Body of pancreas (tissue), 4 donors: ENCODE results near the gene TMC5. TPM values are rescaled to one million over a fixed set of nuclear protein-coding genes. Genes with fewer than 3 reads are reported as not detected.

Source experiments
- ATAC-seq: fragments of 150-250 bp; one replicate; pipeline ENCODE4 v1.9.1; 2016
- DNase-seq, 4 donors: peaks; one replicate each; pipeline ENCODE4 v3.0.0-alpha.2; 2019
- H3K27ac ChIP-seq, 4 donors: fragments of 200-600 bp; sonication (generic); 1 replicate in 3 of 4; 2 replicates in 1 of 4; pipeline versions ENCODE4 v1.5.1 to v1.6.1; 2016 to 2019; ENCODE audit warnings: mild to moderate bottlenecking in 1 of 4, mixed read lengths in 1 of 4, moderate library complexity in 1 of 4
- H3K27me3 ChIP-seq, 2 donors: fragments of 200-600 bp; sonication (generic); one replicate each; pipeline ENCODE4 v1.6.0; 2016; ENCODE audit warnings: mild to moderate bottlenecking in 1 of 2
- H3K36me3 ChIP-seq, 2 donors: fragments of 200-600 bp; sonication (generic); replicated peaks in 1 of 2; 2 replicates each; pipeline ENCODE4 v1.5.1; 2016; ENCODE audit warnings: low read depth in 2 of 2; ENCODE audit not compliant: insufficient read depth in 1 of 2
- H3K4me1 ChIP-seq: fragments of 200-600 bp; sonication (generic); one replicate; pipeline ENCODE4 v1.6.0; 2016
- H3K4me3 ChIP-seq, 2 donors: fragments of 200-600 bp; sonication (generic); 1 replicate in 1 of 2; 2 replicates in 1 of 2; pipeline ENCODE4 v1.5.1; 2016 to 2019
- H3K9me3 ChIP-seq, 3 donors: fragments of 200-600 bp; sonication (generic); 1 replicate in 2 of 3; 2 replicates in 1 of 3; pipeline ENCODE4 v1.5.1; 2016
- POLR2A ChIP-seq, 3 donors: fragments of 450-650 bp; IDR thresholded peaks; one replicate each; pipeline ENCODE4 v1.6.1; 2016; ENCODE audit warnings: antibody characterized with exemption in 3 of 3, mild to moderate bottlenecking in 2 of 3
- WGBS, 2 donors: methylation state at CpG; one replicate each; pipeline ENCODE4 v1.1.5; 2017; 5-methylcytosine and 5-hydroxymethylcytosine counted together
- intact Hi-C: fragments of 100-400 bp; cut with DNase I; formaldehyde crosslinking; loops from one replicate; pipeline ENCODE4 v1.15.1; 2023
- total RNA-seq, 2 donors: library from RNA; depleted of rRNA; stranded (reverse); fragments of >200 nt; gene quantifications; one replicate each; pipeline ENCODE4 v1.1.0, GENCODE V29; 2016
- TF ChIP-seq, protein P1 (sequence below), 7 experiments: fragments of 450-650 bp in 4 of 7; fragments of 200-600 bp in 3 of 7; sonication (generic) in 3 of 7; IDR thresholded peaks; one replicate each; pipeline ENCODE4 v1.5.1; 2016 to 2019; ENCODE audit warnings: antibody characterized with exemption in 7 of 7

TMC5 gene
- total RNA-seq, 2 donors from 2014 or later: 0.66 to 2.3 TPM

DNA sequence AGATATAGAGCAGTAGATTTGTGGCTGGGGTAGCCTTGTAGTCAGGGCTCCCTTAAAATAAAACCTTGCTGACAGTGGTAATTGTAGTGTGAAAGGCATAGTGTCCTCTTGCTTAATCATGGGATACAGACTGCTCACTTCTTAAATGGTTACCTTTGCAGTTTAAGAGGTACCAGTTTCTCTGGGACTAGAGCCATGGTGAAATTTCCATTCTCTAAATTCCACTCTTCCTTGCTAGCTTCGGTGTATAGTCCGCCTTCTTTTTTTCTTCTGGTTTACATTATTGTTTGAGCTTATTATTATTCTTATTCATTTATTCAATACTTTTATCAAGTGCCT, 107.7 kb downstream of the TMC5 start:
- H3K4me3 ChIP-seq: no peak overlapping the region
- intact Hi-C loops: no loop called here
- no peaks in the 10 kb centered on the region for H3K36me3 ChIP-seq

DNA sequence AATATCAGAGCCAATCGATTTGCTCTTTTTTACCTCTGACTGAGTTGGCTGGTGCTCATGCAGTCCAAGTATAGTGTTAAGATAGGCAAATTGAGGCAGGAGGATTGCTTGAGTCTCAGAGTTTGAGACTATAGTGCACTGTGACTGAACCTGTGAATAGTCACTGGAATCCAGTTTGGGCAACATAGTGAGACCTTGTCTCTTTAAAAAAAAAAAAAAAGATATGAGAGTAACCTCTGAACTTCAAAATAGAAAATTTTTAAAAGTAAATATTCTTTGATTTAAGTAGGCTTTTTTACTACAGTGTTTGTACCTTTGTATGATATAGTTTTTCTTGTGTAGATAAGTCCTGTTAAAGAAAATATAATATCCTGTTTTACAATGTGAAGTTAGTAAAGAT, 109.5 kb downstream of the TMC5 start:
- Histone ChIP-seq H3K27me3 (no peaks in the 10 kb centered on the region), H3K4me3 (no peak overlapping the region), H3K9me3 (no peaks in the 10 kb centered on the region), H3K4me1 (peaks cover 22% of the 10 kb centered on the region), H3K27ac (no peak overlapping the region), H3K36me3 (no peaks in the 10 kb centered on the region)
- intact Hi-C loops: no loop called here
- ATAC-seq (no peak), DNase-seq (no peak)
- no peak for TF ChIP-seq POLR2A (IDR thresholded peaks at IDR 0.05)
- TF ChIP-seq, protein P1, sequence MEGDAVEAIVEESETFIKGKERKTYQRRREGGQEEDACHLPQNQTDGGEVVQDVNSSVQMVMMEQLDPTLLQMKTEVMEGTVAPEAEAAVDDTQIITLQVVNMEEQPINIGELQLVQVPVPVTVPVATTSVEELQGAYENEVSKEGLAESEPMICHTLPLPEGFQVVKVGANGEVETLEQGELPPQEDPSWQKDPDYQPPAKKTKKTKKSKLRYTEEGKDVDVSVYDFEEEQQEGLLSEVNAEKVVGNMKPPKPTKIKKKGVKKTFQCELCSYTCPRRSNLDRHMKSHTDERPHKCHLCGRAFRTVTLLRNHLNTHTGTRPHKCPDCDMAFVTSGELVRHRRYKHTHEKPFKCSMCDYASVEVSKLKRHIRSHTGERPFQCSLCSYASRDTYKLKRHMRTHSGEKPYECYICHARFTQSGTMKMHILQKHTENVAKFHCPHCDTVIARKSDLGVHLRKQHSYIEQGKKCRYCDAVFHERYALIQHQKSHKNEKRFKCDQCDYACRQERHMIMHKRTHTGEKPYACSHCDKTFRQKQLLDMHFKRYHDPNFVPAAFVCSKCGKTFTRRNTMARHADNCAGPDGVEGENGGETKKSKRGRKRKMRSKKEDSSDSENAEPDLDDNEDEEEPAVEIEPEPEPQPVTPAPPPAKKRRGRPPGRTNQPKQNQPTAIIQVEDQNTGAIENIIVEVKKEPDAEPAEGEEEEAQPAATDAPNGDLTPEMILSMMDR (IDR thresholded peaks at IDR 0.05): no peak
- 77% methylated on average over 1 of the region's 1 CpG for WGBS, 2 donors

More for the DNA sequence above, 107.7 kb downstream of the TMC5 start:
- H3K27me3 ChIP-seq: no peaks in the 10 kb centered on the region
- peaks cover 29% of the 10 kb centered on the region for H3K4me1 ChIP-seq
- no peak for ATAC-seq
- no peak for DNase-seq
- no peaks in the 10 kb centered on the region for H3K9me3 ChIP-seq
- no peak overlapping the region for H3K27ac ChIP-seq
- TF ChIP-seq POLR2A (IDR thresholded peaks at IDR 0.05): no peak
- TF ChIP-seq, protein P1 (IDR thresholded peaks at IDR 0.05): no peak
- 86 to 91% methylated on average over 2 of the region's 2 CpGs for WGBS, 2 donors

DNA sequence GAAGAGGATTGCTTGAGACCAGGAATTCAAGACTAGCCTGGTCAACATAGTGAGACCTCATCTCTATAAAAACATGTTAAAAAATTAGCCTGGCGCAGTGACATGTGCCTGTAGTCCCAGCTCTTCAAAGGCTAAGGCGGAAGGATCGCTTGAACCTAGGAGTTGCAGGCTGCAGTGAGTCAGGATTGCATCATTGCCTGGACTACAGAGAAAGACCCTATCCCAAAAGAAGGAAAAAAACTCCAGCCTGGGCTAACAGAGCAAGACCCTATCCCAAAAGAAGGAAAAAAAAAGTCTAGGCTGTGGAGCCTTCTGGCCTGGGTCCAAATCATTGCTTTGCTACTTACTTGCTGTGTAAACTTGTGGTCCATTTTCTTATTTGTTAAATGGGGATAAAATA, 111.0 kb downstream of the TMC5 start:
- Histone ChIP-seq H3K4me3 (no peak overlapping the region), H3K9me3 (no peaks in the 10 kb centered on the region), H3K27ac (no peak overlapping the region), H3K36me3 (peaks cover 0 to 1% of the 10 kb centered on the region in 2 donors), H3K4me1 (peaks cover 15% of the 10 kb centered on the region), H3K27me3 (no peaks in the 10 kb centered on the region)
- no peak for DNase-seq
- 92 to 93% methylated on average over 3 of the region's 3 CpGs for WGBS, 2 donors
- intact Hi-C loops: no loop called here
- no peak for TF ChIP-seq POLR2A (IDR thresholded peaks at IDR 0.05)
- TF ChIP-seq, protein P1 (IDR thresholded peaks at IDR 0.05): no peak
- no peak for ATAC-seq

DNA sequence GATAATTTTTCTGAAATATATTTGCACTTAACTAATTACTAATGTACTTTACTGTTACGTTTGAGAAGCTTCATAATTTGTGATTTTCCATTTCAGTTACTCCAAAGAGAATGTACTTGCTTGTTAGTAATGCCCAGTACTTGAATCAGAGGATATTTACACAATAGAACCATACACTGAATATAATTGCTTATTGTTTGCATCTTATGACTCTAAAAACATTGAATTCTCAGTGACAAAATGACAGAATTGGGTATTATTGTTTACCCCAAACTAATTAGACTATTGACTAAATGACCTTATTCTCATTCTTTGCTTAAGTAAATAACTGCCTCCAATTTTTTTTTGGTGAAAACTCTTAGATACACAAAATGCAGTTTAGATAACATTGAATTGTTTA, 114.9 kb downstream of the TMC5 start:
- H3K27ac ChIP-seq: no peak overlapping the region
- no peak for TF ChIP-seq POLR2A (IDR thresholded peaks at IDR 0.05)
- TF ChIP-seq, protein P1 (IDR thresholded peaks at IDR 0.05): no peak
- no peaks in the 10 kb centered on the region for H3K4me1 ChIP-seq
- 62 to 91% methylated on average over 1 of the region's 1 CpG for WGBS, 2 donors
- intact Hi-C loops: no loop called here
- H3K4me3 ChIP-seq: no peak overlapping the region
- no peaks in the 10 kb centered on the region for H3K9me3 ChIP-seq
- DNase-seq: no peak
- no peak for ATAC-seq
- H3K27me3 ChIP-seq: no peaks in the 10 kb centered on the region
- peaks cover 0 to 9% of the 10 kb centered on the region in 2 donors for H3K36me3 ChIP-seq

DNA sequence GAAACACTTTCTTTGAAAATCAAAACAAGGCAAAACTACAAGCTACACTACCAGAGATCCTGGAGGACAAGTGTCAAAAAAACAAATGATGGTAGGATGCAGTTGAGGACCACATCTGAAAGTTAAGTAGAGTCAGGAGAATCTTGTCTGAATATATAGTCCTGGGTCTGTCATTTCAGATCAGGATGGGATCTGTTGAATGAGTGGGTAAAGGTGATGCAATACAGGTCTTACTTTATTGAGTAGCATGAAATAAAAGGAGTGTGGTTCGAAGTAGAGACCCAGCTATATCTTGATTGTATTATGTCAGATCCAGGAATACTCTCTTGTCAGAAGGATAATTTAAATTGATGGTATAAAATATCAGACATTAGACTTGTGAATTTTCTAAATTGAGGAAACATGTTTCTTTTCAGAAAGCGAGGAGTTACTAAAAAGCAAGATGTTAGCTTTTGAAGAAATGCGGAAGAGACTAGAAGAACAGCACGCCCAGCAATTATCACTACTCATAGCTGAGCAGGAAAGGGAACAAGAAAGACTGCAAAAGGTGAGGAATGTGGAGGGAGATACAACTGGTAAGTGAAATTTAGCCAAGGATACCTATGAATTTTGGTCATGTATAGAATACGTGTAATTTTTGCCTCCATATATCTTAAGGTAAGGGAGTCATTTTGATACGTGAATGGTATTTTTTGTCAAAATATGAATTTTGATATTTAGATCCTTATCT, 122.7 kb downstream of the TMC5 start:
- ATAC-seq: no peak
- Histone ChIP-seq H3K4me3 (no peak overlapping the region), H3K27ac (no peak overlapping the region), H3K4me1 (peaks cover 9% of the 10 kb centered on the region), H3K9me3 (no peaks in the 10 kb centered on the region), H3K36me3 (peaks cover 0 to 14% of the 10 kb centered on the region in 2 donors), H3K27me3 (no peaks in the 10 kb centered on the region)
- TF ChIP-seq, protein P1 (IDR thresholded peaks at IDR 0.05): no peak
- no peak for TF ChIP-seq POLR2A (IDR thresholded peaks at IDR 0.05)
- no peak for DNase-seq
- 95% methylated on average over 6 of the region's 6 CpGs for WGBS, 2 donors
- intact Hi-C loops: no loop called here
